AG04450 (cell line): ENCODE data around the gene DBP. TPM values are rescaled to one million over a fixed set of nuclear protein-coding genes. Genes with fewer than 3 reads are reported as not detected.

Experiments
- CTCF ChIA-PET: fragments of 300-600, 350-600 bp; formaldehyde crosslinking; extraction: SDS; loops from one replicate; lab custom pipeline; 2022; ENCODE audit warnings: antibody characterized with exemption, inconsistent platforms; lab: Charles Lee
- POLR2A ChIA-PET: fragments of 350-600 bp; formaldehyde crosslinking; extraction: SDS; loops from one replicate; lab custom pipeline; 2021; ENCODE audit warnings: antibody characterized with exemption, inconsistent platforms; lab: Yijun Ruan, JAX
- DNase-seq: peaks from one replicate; pipeline ENCODE4 v3.0.0-alpha.2; 2011; ENCODE audit warnings: low read depth, low spot score
- H3K27ac ChIP-seq: one replicate; pipeline ENCODE4 v1.5.1; 2012; ENCODE audit warnings: low read depth, low read length, control low read depth
- H3K27me3 ChIP-seq: one replicate; pipeline ENCODE4 v1.6.0; 2012; ENCODE audit warnings: low read length; ENCODE audit not compliant: control insufficient read depth, insufficient read depth
- H3K4me3 ChIP-seq: 2 replicates; pipeline ENCODE4 v1.5.1; 2011; ENCODE audit warnings: mild to moderate bottlenecking, low read depth, low read length, control low read depth
- H3K9me3 ChIP-seq: 2 replicates; pipeline ENCODE4 v1.5.1; 2012; ENCODE audit warnings: low read length; ENCODE audit not compliant: control insufficient read depth, insufficient read depth
- CTCF ChIP-seq: IDR thresholded peaks from 2 replicates; pipeline ENCODE4 v1.5.1; 2011; ENCODE audit warnings: low read depth, low read length, control low read depth, inconsistent platforms
- polyA plus RNA-seq: library from polyadenylated mRNA; depleted of rRNA; stranded (reverse); fragments of >200 nt; gene quantifications from 2 replicates; pipeline ENCODE4 v1.2.3, GENCODE V29; 2011

The DBP gene
- polyA plus RNA-seq, 1 experiment: 4.0 TPM

- Histone ChIP-seq H3K4me3 (no peak overlapping the region), H3K27ac (no peak overlapping the region), H3K27me3 (peaks cover 2% of the 10 kb centered on the region), H3K9me3 (peaks cover 5% of the 10 kb centered on the region; the same call in 1 of the 2 replicates)
- DNase-seq: no peak
- POLR2A ChIA-PET: no interaction called here
- TF ChIP-seq CTCF: no peak
- CTCF ChIA-PET: no interaction called here
These were observed 2.5 kb upstream of the DBP start for GRCh38 chr19:48639483-48640375.

- CTCF ChIA-PET: no interaction called here
- TF ChIP-seq CTCF: no peak
- POLR2A ChIA-PET: no interaction called here
- Histone ChIP-seq H3K27me3 (peaks cover 2% of the 10 kb centered on the region), H3K27ac (no peak overlapping the region), H3K9me3 (peaks cover 5% of the 10 kb centered on the region; the same call in 1 of the 2 replicates), H3K4me3 (no peak overlapping the region)
- no peak for DNase-seq
These were observed 1.7 kb upstream of the DBP start for GRCh38 chr19:48638831-48639381.

- Histone ChIP-seq H3K27me3 (peaks cover 2% of the 10 kb centered on the region), H3K4me3 (peak overlapping the region; percentile 58), H3K27ac (peak overlapping the region; percentile 74), H3K9me3 (peaks cover 5% of the 10 kb centered on the region; the same call in 1 of the 2 replicates)
- peak; percentile 30; the same call in 1 of the 2 replicates for TF ChIP-seq CTCF
- ChIA-PET CTCF (no interaction called here), POLR2A (interaction anchor here (0.7 to 1.3 kb wide), 3 partner anchors 19 to 234 kb away, joined by 3 to 7 read pairs (median 3); partner anchors contain the start of genes RPL18 and SPHK2)
- peak; percentile 94 for DNase-seq
These were observed 1.0 kb upstream of the DBP start for GRCh38 chr19:48637948-48638830.

GRCh38 chr19:48637449-48637947, 319 bp upstream of the DBP start:
- peak overlapping the region; percentile 66 for H3K4me3 ChIP-seq
- H3K27me3 ChIP-seq: no peaks in the 10 kb centered on the region
- DNase-seq: peak; percentile 99
- ChIA-PET CTCF (no interaction called here), POLR2A (interaction anchor here (0.7 to 1.3 kb wide), 4 partner anchors 8 to 234 kb away, joined by 3 to 7 read pairs (median 3); partner anchors contain the start of genes CA11, RPL18 and SPHK2)
- TF ChIP-seq CTCF: no peak
- peaks cover 5% of the 10 kb centered on the region; the same call in 1 of the 2 replicates for H3K9me3 ChIP-seq
- H3K27ac ChIP-seq: peak overlapping the region; percentile 74
